Endothelial cell of umbilical vein (primary cell): ENCODE measurements around the gene PSD2. TPM values are rescaled to one million over a fixed set of nuclear protein-coding genes. Genes with fewer than 3 reads are reported as not detected.

Source experiments
- BruUV-seq: library from RNA; stranded (reverse); fragments of 400-500 nt; replicated peaks from 2 replicates; lab custom pipeline; 2021; lab: Mats Ljungman, UMichigan
- CTCF ChIA-PET: fragments of 300-600, 350-600 bp; sonication (Branson Sonifier 250); formaldehyde crosslinking; loops from one replicate; lab custom pipeline; 2021; ENCODE audit warnings: antibody characterized with exemption, inconsistent platforms; lab: Charles Lee
- POLR2A ChIA-PET: fragments of 300-600, 350-600 bp; sonication (Branson Sonifier 250); formaldehyde crosslinking; loops from one replicate; lab custom pipeline; 2021; ENCODE audit warnings: antibody characterized with exemption, inconsistent platforms; lab: Charles Lee
- DNase-seq: peaks from one replicate; pipeline ENCODE4 v3.0.0-alpha.2; 2011; ENCODE audit warnings: low read depth, low spot score
- FAIRE-seq: peaks from 2 replicates; lab custom pipeline; 2011; peaks lifted over from hg19 to GRCh38; lab: Jason Lieb, UNC
- H2AFZ ChIP-seq: 2 replicates; pipeline ENCODE4 v1.6.0; 2012; ENCODE audit warnings: low read depth, low read length, control low read depth, inconsistent platforms
- H3K27ac ChIP-seq: 2 replicates; pipeline ENCODE4 v1.5.1; 2011; ENCODE audit warnings: low read depth, mild to moderate bottlenecking, control low read depth, low read length, moderate library complexity; ENCODE audit not compliant: insufficient read depth
- H3K27me3 ChIP-seq, 2 experiments: 2 replicates each; pipeline versions ENCODE4 v1.6.0 to v1.6.1; 2011; ENCODE audit warnings: low read length in 2 of 2, mixed read lengths in 1 of 2; ENCODE audit not compliant: control insufficient read depth in 2 of 2, insufficient read depth in 2 of 2
- H3K36me3 ChIP-seq, 2 experiments: 2 replicates in 1 of 2; 3 replicates in 1 of 2; pipeline ENCODE4 v1.5.1; 2011; ENCODE audit warnings: low read length in 2 of 2, mild to moderate bottlenecking in 1 of 2, moderate library complexity in 1 of 2; ENCODE audit not compliant: control insufficient read depth in 2 of 2, insufficient read depth in 2 of 2; ENCODE audit errors: extremely low read depth in 1 of 2
- H3K4me1 ChIP-seq: 3 replicates; pipeline ENCODE4 v1.5.1; 2011; ENCODE audit warnings: mild to moderate bottlenecking, low read length; ENCODE audit not compliant: control insufficient read depth, insufficient read depth; ENCODE audit errors: extremely low read depth
- H3K4me2 ChIP-seq: 2 replicates; pipeline ENCODE4 v1.6.1; 2011; ENCODE audit warnings: low read length, control low read depth, mixed read lengths; ENCODE audit not compliant: insufficient read depth
- H3K4me3 ChIP-seq, 3 experiments: fragments of 200-600 bp in 1 of 3; sonication (generic), shearing (Covaris generic) in 1 of 3; replicated peaks in 1 of 3; 2 replicates each; pipeline ENCODE4 v1.5.1; 2011 to 2016; ENCODE audit warnings: control low read depth in 3 of 3, low read length in 3 of 3, mild to moderate bottlenecking in 2 of 3, inconsistent platforms in 1 of 3, low read depth in 1 of 3, moderate library complexity in 1 of 3; ENCODE audit not compliant: insufficient read depth in 1 of 3
- H3K79me2 ChIP-seq: 2 replicates; pipeline ENCODE4 v1.6.0; 2012; ENCODE audit warnings: low read length, inconsistent platforms; ENCODE audit not compliant: control insufficient read depth, insufficient read depth
- H3K9ac ChIP-seq: replicated peaks from 2 replicates; pipeline ENCODE3; 2011; ENCODE audit warnings: low read length, control low read depth; ENCODE audit not compliant: insufficient read depth; ENCODE audit errors: extremely low read depth
- H3K9me1 ChIP-seq: replicated peaks from 3 replicates; pipeline ENCODE4 v1.6.0; 2011; ENCODE audit warnings: mild to moderate bottlenecking, low read length; ENCODE audit not compliant: control insufficient read depth, insufficient read depth; ENCODE audit errors: extremely low read depth
- H3K9me3 ChIP-seq: replicated peaks from 2 replicates; pipeline ENCODE4 v1.5.1; 2012; ENCODE audit warnings: low read length, inconsistent platforms; ENCODE audit not compliant: control insufficient read depth, insufficient read depth
- H4K20me1 ChIP-seq: replicated peaks from 2 replicates; pipeline ENCODE3; 2011; ENCODE audit warnings: mild to moderate bottlenecking, low read length; ENCODE audit not compliant: control insufficient read depth, insufficient read depth; ENCODE audit errors: extremely low read depth
- EZH2 ChIP-seq: IDR thresholded peaks from 2 replicates; pipeline ENCODE4 v1.6.1; 2012; ENCODE audit warnings: borderline replicate concordance, low read depth, mild to moderate bottlenecking, moderate library complexity, low read length, inconsistent platforms; ENCODE audit not compliant: severe bottlenecking
- FOS ChIP-seq: IDR thresholded peaks from 2 replicates; pipeline ENCODE4 v1.6.1; 2011; ENCODE audit warnings: mild to moderate bottlenecking, low read length, moderate library complexity, borderline replicate concordance; ENCODE audit not compliant: insufficient read depth
- GATA2 ChIP-seq: IDR thresholded peaks from 2 replicates; pipeline ENCODE4 v1.7.0; 2011; ENCODE audit warnings: low read depth, mild to moderate bottlenecking, moderate library complexity, mixed read lengths, low read length; ENCODE audit not compliant: insufficient read length, insufficient read depth
- JUN ChIP-seq: IDR thresholded peaks from 2 replicates; pipeline ENCODE4 v1.6.1; 2011; ENCODE audit warnings: borderline replicate concordance, low read depth; ENCODE audit not compliant: insufficient read length, insufficient read depth
- MYC ChIP-seq: IDR thresholded peaks from one replicate; pipeline ENCODE4 v1.6.1; 2011; ENCODE audit warnings: mild to moderate bottlenecking, low read depth, low read length
- POLR2A ChIP-seq: IDR thresholded peaks from 2 replicates; pipeline ENCODE4 v1.6.1; 2012; ENCODE audit warnings: low read depth, mild to moderate bottlenecking, control low read depth, low read length
- POLR2AphosphoS5 ChIP-seq: IDR thresholded peaks from 2 replicates; pipeline ENCODE4 v1.6.1; 2012; ENCODE audit warnings: low read depth, mild to moderate bottlenecking, control low read depth, low read length, moderate library complexity; ENCODE audit not compliant: insufficient read depth
- dilution Hi-C: fragments of 300-500 bp; cut with MboI; formaldehyde crosslinking; loops from one replicate; pipeline ENCODE4 v1.15.0; 2019; ENCODE audit warnings: low sequenced_read_pairs; ENCODE audit not compliant: extremely low pct_ligation_motif_present
- intact Hi-C: fragments of 100-400 bp; cut with micrococcal nuclease; formaldehyde crosslinking; loops from one replicate; pipeline ENCODE4 v1.10.0; 2022
- polyA plus RNA-seq, 4 experiments: library from polyadenylated mRNA; depleted of rRNA in 3 of 4; stranded (reverse) in 3 of 4; unstranded in 1 of 4; fragments of >200 nt; gene quantifications; 2 replicates each; pipeline versions ENCODE4 v1.2.1 to v1.2.3, GENCODE V29; 2011 to 2012; ENCODE audit warnings: missing spikeins in 1 of 4
- total RNA-seq: library from RNA; stranded (reverse); gene quantifications from 2 replicates; pipeline ENCODE4 v1.2.3, GENCODE V29; 2021
- TF ChIP-seq, protein P1 (sequence below), 2 donors: IDR thresholded peaks; 1 replicate in 1 of 2; 2 replicates in 1 of 2; pipeline ENCODE4 v1.5.1; 2011; ENCODE audit warnings: low read length in 2 of 2, mild to moderate bottlenecking in 2 of 2, moderate library complexity in 2 of 2, control low read depth in 1 of 2, inconsistent platforms in 1 of 2, low read depth in 1 of 2; ENCODE audit not compliant: insufficient read depth in 1 of 2; ENCODE audit errors: extremely low read depth in 1 of 2
- TF ChIP-seq, protein P2 (sequence below): IDR thresholded peaks from 2 replicates; pipeline ENCODE4 v1.6.1; 2011; ENCODE audit not compliant: insufficient read depth, insufficient read length

Gene PSD2
- total and polyA plus RNA-seq, 2 donors (not counting 3 experiments of a cell fraction or from before 2014, with no cell fraction given): not detected

DNA sequence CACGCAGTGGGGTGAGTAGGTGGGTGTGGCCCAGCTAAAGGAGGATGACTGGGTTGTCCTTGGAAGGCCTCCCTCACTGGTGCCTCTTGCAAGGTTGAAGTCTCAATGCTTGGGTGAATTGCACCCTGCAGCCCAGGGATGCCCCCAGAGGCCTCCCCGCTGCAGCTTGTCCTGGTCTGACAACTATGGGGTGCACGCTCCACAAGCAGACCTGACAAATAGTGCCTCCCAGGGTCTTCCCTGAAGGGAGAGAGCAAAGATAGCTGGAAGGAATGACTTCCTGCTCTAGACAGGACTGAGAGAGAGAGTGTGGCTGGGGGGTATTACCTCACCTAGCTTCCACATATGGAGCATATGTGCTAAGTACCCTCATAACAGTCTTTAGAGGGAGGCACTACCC is 1.7 kb downstream of the PSD2 start:
- no peak for DNase-seq
- FAIRE-seq: no peak
- intact Hi-C loops (no loop called here), dilution Hi-C loops (no loop called here)
- no peaks in the 10 kb centered on the region for H3K9me1 ChIP-seq
- no TSS peak for BruUV-seq
- no peak overlapping the region for H3K27ac ChIP-seq
- no peaks in the 10 kb centered on the region for H4K20me1 ChIP-seq
- no peak overlapping the region for H3K9ac ChIP-seq
- peaks cover 48 to 50% of the 10 kb centered on the region in 2 experiments for H3K27me3 ChIP-seq
- no peaks in the 10 kb centered on the region for H3K4me1 ChIP-seq
- ChIA-PET CTCF (interaction anchor here (1.0 to 3.8 kb wide), 3 partner anchors 9 to 25 kb away, joined by 3 to 34 read pairs (median 3); no protein-coding TSS in a partner anchor), POLR2A (interaction anchor here (0.5 kb wide), 1 partner anchor 49 kb away, joined by 4 read pairs; no protein-coding TSS in a partner anchor)
- H3K36me3 ChIP-seq: no peaks in the 10 kb centered on the region
- TF ChIP-seq, protein P1, sequence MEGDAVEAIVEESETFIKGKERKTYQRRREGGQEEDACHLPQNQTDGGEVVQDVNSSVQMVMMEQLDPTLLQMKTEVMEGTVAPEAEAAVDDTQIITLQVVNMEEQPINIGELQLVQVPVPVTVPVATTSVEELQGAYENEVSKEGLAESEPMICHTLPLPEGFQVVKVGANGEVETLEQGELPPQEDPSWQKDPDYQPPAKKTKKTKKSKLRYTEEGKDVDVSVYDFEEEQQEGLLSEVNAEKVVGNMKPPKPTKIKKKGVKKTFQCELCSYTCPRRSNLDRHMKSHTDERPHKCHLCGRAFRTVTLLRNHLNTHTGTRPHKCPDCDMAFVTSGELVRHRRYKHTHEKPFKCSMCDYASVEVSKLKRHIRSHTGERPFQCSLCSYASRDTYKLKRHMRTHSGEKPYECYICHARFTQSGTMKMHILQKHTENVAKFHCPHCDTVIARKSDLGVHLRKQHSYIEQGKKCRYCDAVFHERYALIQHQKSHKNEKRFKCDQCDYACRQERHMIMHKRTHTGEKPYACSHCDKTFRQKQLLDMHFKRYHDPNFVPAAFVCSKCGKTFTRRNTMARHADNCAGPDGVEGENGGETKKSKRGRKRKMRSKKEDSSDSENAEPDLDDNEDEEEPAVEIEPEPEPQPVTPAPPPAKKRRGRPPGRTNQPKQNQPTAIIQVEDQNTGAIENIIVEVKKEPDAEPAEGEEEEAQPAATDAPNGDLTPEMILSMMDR (IDR thresholded peaks at IDR 0.05; ENCODE audit: extremely low read depth in 1 of 2, insufficient read depth in 1 of 2, low read depth in 1 of 2, low read length in 2 of 2): no peak
- no peak for TF ChIP-seq POLR2A
- no peak for TF ChIP-seq FOS
- TF ChIP-seq EZH2: no peak
- TF ChIP-seq, protein P2, sequence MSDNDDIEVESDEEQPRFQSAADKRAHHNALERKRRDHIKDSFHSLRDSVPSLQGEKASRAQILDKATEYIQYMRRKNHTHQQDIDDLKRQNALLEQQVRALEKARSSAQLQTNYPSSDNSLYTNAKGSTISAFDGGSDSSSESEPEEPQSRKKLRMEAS: no peak
- no peak for TF ChIP-seq JUN
- TF ChIP-seq MYC: no peak
- TF ChIP-seq POLR2AphosphoS5: no peak
- TF ChIP-seq GATA2: no peak
- H3K79me2 ChIP-seq: no peaks in the 10 kb centered on the region
- no peak overlapping the region for H2AFZ ChIP-seq
- no peak overlapping the region for H3K4me3 ChIP-seq
- H3K4me2 ChIP-seq: no peak overlapping the region
- no peaks in the 10 kb centered on the region for H3K9me3 ChIP-seq
